HUES64 (cell line): Measurements from ENCODE around the gene EVC2.

Experiments
- H3K27ac ChIP-seq: 2 replicates; pipeline ENCODE4 v1.7.0; 2013; ENCODE audit warnings: low read depth, low read length, inconsistent platforms
- H3K27me3 ChIP-seq: 2 replicates; pipeline ENCODE4 v1.6.1; 2013; ENCODE audit warnings: mild to moderate bottlenecking, low read length; ENCODE audit not compliant: insufficient read depth
- H3K36me3 ChIP-seq: 2 replicates; pipeline ENCODE4 v1.6.1; 2013; ENCODE audit warnings: mild to moderate bottlenecking, low read length; ENCODE audit not compliant: insufficient read depth
- H3K4me1 ChIP-seq: 2 replicates; pipeline ENCODE4 v1.6.1; 2013; ENCODE audit warnings: mild to moderate bottlenecking, low read length, moderate library complexity; ENCODE audit not compliant: insufficient read depth
- H3K4me3 ChIP-seq: 2 replicates; pipeline ENCODE4 v1.5.1; 2013; ENCODE audit warnings: mild to moderate bottlenecking, low read length, moderate library complexity
- H3K9ac ChIP-seq: 2 replicates; pipeline ENCODE4 v1.6.1; 2013; ENCODE audit warnings: mild to moderate bottlenecking, low read depth, low read length
- H3K9me3 ChIP-seq: 2 replicates; pipeline ENCODE4 v1.6.1; 2013; ENCODE audit warnings: low read depth, low read length; ENCODE audit not compliant: insufficient read depth
- WGBS: fragments of 150-250, 120-280 bp; methylation state at CpG from one replicate; pipeline ENCODE4 v1.1.7; 2013; ENCODE audit warnings: missing lambda C conversion rate; 5-methylcytosine and 5-hydroxymethylcytosine counted together

Gene EVC2

DNA sequence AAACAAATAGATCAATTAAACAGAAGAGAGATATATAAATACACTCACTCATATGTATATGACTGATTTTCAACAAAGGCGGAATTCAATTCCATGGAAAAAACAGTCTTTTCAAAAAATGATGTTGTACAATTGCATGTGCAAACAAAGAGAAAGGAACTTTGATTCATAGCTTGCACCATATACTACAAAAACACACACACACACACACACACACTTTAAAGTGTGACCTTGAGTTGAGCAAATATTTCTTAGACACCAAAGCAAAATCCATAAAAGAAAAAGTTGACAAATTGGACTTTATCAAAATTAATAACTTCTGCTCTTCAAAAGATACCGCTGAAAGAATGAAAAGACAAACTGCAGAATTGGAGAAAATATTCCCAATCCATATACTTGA, 168.8 kb downstream of the EVC2 start:
- no peaks in the 10 kb centered on the region; the same call in 1 of the 2 replicates for H3K9me3 ChIP-seq
- H3K27me3 ChIP-seq = no peaks in the 10 kb centered on the region
- no peak overlapping the region for H3K9ac ChIP-seq
- H3K27ac ChIP-seq = no peak overlapping the region
- no peaks in the 10 kb centered on the region for H3K4me1 ChIP-seq
- no peaks in the 10 kb centered on the region for H3K36me3 ChIP-seq
- no peak overlapping the region for H3K4me3 ChIP-seq
- WGBS = 94% methylated on average over 2 of the region's 2 CpGs

DNA sequence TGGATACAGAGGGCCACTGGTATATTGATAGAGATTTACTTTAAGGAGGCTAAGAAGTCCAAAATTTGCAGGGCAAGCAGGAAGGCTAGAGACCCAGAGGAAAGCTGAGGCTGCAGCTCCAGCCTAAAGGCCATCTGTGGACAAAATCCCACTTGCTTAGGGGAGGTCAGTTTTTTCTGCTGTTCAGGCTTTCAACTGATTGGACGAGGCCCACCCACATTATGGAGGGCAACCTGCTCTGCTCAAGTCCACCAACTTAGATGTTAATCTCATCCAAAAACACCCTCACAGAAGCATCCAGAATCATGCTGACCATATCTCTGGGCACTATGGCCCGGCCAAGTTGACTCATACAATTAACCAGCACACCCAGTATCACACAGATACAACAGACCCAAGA, 176.3 kb downstream of the EVC2 start:
- Histone ChIP-seq H3K27me3 (no peaks in the 10 kb centered on the region), H3K9ac (no peak overlapping the region), H3K4me1 (no peaks in the 10 kb centered on the region), H3K27ac (no peak overlapping the region), H3K9me3 (no peaks in the 10 kb centered on the region; the same call in 1 of the 2 replicates), H3K36me3 (no peaks in the 10 kb centered on the region), H3K4me3 (no peak overlapping the region)
- WGBS = 95% methylated on average over 2 of the region's 2 CpGs

DNA sequence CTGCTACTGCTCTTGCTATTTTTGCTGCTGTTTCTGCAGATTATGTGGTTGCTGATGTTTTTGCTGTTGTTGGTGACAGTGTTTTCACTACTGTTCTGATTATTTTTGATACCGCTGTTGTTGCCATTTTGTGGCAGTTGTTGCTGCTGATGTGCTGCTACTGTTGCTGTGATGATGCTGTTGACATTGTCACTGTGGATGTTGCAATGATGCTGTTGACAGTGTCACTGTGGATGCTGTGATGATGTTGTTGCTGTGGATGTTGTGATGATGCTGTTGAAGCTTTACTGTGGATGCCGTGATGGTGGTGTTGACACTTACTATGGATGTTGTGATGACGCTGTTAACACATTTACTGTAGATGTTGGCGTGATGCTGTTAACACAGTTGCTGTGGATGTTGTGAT, 180.3 kb downstream of the EVC2 start:
- Histone ChIP-seq H3K27me3 (no peaks in the 10 kb centered on the region), H3K9me3 (peaks cover 3% of the 10 kb centered on the region), H3K36me3 (no peaks in the 10 kb centered on the region), H3K4me1 (peaks cover 7% of the 10 kb centered on the region), H3K4me3 (no peak overlapping the region), H3K27ac (no peak overlapping the region), H3K9ac (no peak overlapping the region)
- WGBS = 95% methylated on average over 4 of the region's 4 CpGs

DNA sequence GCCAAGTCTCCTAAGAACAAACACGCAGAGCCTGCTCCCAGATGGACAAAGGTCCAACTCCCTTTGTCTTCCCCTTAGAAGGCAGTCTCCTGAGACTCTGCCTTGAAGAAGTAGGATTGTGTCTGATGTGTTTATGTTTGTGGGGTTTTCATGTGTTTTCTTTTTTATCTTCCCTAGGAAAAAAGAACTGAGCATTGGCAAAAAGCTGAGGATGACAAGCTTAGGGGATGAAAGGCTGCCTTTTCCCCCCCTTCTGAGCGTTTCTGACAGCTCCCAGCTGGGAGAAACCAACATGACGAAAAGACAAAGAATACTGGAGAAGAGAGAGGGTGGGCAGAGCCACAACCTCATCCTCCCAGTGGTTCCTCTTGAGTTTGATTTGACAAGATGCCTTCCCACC, 181.1 kb downstream of the EVC2 start:
- Histone ChIP-seq H3K4me3 (no peak overlapping the region), H3K9me3 (peaks cover 3% of the 10 kb centered on the region), H3K9ac (no peak overlapping the region), H3K36me3 (no peaks in the 10 kb centered on the region), H3K4me1 (peaks cover 7% of the 10 kb centered on the region), H3K27ac (no peak overlapping the region), H3K27me3 (no peaks in the 10 kb centered on the region)
- WGBS = 92% methylated on average over 1 of the region's 3 CpGs

DNA sequence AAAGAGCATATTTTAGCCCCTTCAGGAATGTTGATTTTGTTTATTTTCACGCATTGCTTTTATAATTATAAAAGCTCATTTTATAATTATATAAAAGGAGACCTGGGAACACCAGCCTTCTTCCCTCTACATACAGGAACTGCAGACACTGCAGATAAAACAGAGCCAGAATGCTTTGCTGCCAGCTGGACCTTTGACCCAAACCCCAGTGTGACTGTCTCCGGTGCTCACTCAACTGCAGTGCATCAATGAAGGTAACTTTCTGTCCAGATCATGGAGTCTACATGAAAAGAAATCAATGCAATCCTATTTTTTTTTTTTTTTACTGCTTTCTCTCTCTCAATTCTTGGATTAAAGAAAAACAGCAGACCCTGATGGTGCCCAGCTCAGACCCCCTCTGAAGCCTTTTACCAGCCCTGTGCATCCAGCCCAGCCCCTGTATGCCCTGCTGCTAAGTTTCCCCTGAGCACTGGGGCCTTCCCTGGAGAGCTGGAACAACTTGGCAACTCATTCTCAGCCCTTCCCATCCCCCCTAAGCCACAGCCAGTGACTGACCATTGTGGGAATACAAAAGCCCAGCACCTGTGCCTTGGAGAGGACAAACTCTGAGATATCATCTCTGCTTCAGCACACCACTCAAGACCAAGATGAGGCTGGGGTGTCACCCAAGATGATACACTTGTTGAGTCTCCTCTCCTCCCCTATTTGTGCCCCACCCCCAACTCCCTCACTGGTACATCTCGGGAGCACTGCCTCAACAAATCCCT, 182.1 kb downstream of the EVC2 start:
- WGBS = 77% methylated on average over 2 of the region's 3 CpGs
- peaks cover 3% of the 10 kb centered on the region for H3K9me3 ChIP-seq
- no peak overlapping the region for H3K9ac ChIP-seq
- peaks cover 7% of the 10 kb centered on the region for H3K4me1 ChIP-seq
- H3K27me3 ChIP-seq = no peaks in the 10 kb centered on the region
- no peak overlapping the region for H3K4me3 ChIP-seq
- H3K36me3 ChIP-seq = no peaks in the 10 kb centered on the region
- no peak overlapping the region for H3K27ac ChIP-seq

DNA sequence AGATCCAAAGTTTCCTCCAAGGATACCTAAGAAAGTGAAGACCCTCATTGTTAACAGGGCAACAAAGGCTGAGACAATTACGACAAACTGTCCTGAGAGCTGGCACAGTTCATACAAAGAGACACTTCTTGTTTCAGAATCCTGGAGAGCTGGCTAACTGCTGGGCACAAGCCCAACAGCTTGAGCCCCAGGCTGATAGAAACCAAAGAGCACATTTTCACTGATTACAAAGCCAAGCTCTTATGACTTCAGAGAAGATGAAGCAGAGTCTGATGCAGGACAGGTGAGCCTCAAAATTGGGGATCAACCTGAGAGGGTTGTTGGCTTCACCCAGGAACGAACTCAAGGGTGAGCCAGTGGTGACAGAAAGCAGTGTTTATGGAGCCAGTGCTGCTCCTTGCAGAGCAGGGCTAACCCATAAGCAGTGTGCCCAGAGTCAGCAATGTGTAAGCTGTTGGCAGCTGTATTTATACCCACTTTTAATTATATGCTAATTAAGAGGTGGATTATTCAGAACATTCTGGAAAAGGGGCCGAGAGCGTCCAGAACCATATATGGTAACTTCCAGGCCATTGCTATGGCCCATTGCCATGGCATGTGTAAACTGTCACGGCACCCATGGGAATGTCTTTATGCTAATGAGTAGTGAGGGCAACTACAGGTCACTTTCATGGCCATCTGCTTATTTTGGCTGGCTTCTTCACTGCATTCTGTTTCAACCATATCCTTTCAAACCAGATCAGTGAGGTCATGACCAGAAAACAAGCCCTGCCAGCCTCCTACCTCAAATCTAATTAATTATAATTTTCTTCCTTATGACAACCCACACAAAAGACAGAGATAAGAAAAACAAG, 183.7 kb downstream of the EVC2 start:
- peaks cover 7% of the 10 kb centered on the region for H3K4me1 ChIP-seq
- H3K27me3 ChIP-seq = no peaks in the 10 kb centered on the region
- H3K36me3 ChIP-seq = no peaks in the 10 kb centered on the region
- H3K9ac ChIP-seq = no peak overlapping the region
- peaks cover 3% of the 10 kb centered on the region for H3K9me3 ChIP-seq
- no peak overlapping the region for H3K4me3 ChIP-seq
- WGBS = 92% methylated on average over 5 of the region's 5 CpGs
- no peak overlapping the region for H3K27ac ChIP-seq

DNA sequence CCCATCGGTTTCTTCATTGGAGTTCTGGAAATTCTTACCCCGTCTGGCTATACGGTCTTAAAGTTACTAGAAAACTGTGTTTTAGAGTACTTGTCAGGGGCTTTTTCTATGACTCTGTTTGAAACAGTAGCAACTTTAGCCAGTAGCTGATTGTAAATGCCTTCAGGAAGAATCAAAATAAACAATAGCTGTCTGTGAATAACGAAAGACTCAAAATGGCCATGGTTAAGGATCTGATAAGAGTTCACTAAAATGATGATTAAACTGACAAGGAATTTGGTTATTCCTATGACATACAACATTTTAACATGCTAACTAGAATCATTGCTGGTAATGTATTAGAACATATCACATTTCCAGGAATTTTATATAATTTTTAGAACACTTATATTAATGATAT, 191.0 kb downstream of the EVC2 start:
- Histone ChIP-seq H3K4me1 (no peaks in the 10 kb centered on the region), H3K9me3 (peaks cover 29% of the 10 kb centered on the region), H3K27ac (no peak overlapping the region), H3K27me3 (no peaks in the 10 kb centered on the region), H3K9ac (no peak overlapping the region), H3K36me3 (no peaks in the 10 kb centered on the region), H3K4me3 (no peak overlapping the region)
- 98% methylated on average over 4 of the region's 4 CpGs for WGBS

DNA sequence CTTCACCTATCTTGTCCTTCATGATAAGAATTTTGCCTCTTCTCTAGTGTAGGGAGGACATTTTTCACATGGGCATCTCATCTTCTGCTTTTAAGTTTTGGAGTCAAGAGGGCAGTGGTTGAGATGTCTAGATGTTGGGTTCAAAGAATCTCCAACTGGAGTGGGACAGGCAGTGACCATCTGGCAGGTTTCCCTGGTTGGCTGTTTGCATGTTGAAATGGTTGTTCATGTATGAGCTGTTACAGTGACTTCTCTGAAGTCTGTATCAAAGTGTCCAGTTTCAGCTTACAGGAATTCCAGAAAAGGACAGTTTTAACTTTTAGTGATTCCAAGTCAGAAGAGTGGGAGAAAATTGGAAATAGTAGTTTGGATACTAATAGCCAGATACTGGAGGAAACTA, 192.7 kb downstream of the EVC2 start:
- Histone ChIP-seq H3K27me3 (no peaks in the 10 kb centered on the region), H3K9me3 (peaks cover 29% of the 10 kb centered on the region), H3K27ac (no peak overlapping the region), H3K4me3 (no peak overlapping the region), H3K9ac (no peak overlapping the region), H3K36me3 (no peaks in the 10 kb centered on the region), H3K4me1 (no peaks in the 10 kb centered on the region)
